ENCODE data around the gene SNX8.
"Not testable (repeated sequence)": the region's sequence is repeated elsewhere in the genome, so short reads cannot be mapped to it uniquely, and the experiment has no call there.

SNX8 gene

GRCh38 chr7:2290877-2291276, 23.4 kb downstream of the SNX8 start:
- DNase-seq (ENCODE audit: low read depth): no peak

DNA sequence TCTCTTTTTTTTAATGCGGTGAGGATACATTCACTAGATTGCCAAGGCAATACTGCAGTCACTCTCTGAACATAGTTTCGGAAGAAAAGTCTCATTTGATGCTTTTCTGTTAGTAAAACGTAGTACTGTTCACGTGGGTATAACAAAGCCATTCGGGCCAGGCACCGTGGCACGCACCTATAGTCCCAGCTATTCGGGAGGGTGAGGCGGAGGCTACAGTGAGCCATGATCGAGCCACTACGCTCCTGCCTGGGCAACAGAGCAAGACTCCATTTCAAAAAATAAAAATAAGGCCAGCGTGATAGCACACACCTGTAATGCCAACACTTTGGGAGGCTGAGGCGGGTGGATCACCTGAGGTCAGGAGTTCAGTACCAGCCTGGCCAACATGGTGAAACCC, 24.6 kb downstream of the SNX8 start:
- DNase-seq (ENCODE audit: low read depth): no peak

DNA sequence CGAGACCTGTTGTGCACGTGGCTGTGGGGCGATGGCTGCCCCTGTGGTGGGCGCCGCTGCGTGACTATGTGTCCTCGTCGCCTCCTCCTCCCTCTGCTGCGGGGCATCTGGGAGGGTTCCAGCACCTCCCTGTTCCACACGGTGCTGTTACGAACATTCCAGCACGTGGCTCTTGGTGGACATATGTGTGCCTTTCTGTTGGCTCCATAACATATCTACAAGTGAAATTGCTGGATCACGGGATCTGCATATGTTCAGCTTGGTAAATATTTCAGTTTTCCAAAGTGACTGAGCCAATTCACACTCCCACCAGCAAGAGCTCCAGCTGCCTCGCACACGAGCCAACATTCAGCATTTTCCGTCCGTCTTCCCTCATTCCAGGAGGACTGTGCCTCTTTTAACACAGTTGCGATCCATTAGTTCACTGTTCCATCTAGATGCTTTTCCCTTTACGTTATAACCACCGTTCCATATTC, 25.1 kb downstream of the SNX8 start:
- DNase-seq (ENCODE audit: low read depth): no peak

- DNase-seq (ENCODE audit: low read depth): no peak
Observed at GRCh38 chr7:2288503-2288902, 25.7 kb downstream of the SNX8 start.

DNA sequence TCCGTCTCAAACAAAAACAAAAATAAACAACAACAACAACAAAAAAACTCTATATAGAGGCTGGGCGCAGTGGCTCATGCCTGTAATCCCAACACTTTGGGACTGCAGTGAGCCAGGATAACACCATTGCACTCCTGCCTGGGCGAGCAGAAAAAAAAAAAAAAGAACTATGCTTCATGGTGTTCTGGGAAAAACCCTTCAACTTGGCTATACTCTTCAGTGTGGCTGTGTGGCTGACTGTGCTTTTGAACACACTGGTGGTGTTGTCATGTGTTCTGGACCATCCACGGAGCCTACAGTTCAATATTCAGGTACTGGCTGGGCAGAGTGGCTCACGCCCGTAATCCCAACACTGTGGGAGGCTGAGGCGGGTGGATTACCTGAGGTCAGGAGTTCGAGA, 26.5 kb downstream of the SNX8 start:
- DNase-seq (ENCODE audit: low read depth): no peak

DNA sequence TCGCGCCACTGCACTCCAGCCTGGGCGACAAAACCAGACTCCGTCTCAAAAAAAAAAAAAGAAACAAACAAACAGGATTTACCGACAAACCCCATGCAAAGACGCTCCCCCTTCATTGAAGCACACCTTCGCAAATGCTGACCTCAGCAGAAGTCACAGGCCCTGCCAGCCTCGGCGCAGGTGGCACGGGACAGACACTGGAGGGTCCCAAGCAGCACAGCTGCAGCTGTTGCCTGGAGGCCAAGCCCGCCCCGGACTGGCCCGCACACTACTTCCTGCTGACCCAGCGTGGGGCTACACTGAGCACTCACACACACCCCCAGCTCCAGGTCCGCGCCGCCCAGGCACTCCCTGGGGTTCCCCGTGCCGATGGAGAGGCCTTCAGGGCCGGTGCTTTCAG, 31.2 kb downstream of the SNX8 start:
- DNase-seq (ENCODE audit: low read depth): no peak

GRCh38 chr7:2282185-2282751, 32.0 kb downstream of the SNX8 start:
- DNase-seq (ENCODE audit: low read depth): no peak

DNA sequence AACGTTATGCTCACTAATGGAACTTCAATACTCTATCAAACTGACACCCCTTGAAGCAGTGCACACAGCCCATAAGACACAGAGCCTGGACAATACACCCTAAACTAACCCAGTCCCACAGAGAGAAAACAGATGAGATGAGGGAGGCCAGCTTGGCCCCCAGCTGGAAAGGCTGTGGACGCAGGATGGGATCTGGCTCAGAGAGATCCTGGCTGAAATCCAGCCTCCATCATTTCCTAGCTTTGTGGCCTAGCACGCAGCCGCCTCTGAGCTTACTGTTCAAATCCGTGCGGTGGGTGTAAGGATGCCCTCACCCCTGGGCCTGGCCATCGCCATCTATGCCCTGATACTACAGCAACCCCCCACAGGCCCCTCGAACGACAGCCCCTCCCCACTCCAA, 32.7 kb downstream of the SNX8 start:
- no peak for DNase-seq (ENCODE audit: low read depth)

DNA sequence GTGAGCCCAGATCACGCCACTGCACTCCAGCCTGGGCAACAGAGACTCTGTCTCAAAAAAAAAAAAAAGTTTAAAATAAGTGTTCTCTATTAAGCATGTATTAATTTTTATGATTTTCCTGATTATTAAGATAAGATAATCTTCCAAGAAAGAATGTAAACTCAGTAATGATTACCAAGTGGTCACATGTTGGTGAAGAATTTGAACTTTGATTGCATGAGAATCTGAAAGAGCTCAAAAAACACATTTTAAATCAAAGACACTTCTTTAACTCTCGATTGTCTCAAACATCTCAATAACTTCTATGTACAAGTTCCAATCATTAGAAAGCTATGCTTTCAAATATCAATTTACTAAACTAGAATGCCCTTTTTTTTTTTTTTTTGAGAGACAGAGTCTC, 33.8 kb downstream of the SNX8 start:
- no peak for DNase-seq (ENCODE audit: low read depth)

GRCh38 chr7:2279896-2280295, 34.3 kb downstream of the SNX8 start:
- no peak for DNase-seq (ENCODE audit: low read depth)

- DNase-seq (ENCODE audit: low read depth): no peak
Observed at GRCh38 chr7:2278026-2278425, 36.2 kb downstream of the SNX8 start.

- no peak for DNase-seq (ENCODE audit: low read depth)
Observed at GRCh38 chr7:2276107-2276506, 38.1 kb downstream of the SNX8 start.

DNA sequence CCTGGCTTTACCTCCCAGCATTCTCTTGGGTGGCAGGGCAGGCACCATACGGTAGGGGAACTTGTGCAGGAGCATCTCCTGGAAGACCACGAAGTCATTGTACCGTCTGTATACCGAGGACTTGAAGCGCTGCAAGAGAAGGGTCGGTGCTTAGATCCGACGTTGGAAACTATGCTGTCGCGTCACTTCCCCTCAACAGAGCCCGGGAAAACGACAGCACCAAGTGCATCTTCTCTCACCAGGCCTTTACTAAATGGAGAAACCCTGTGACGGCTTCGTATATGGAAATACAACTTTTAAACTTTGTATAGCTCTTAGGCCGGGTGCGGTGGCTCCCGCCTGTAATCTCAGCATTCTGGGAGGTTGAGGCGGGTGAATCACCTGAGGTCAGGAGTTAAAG, 39.1 kb downstream of the SNX8 start:
- no peak for DNase-seq (ENCODE audit: low read depth)

DNA sequence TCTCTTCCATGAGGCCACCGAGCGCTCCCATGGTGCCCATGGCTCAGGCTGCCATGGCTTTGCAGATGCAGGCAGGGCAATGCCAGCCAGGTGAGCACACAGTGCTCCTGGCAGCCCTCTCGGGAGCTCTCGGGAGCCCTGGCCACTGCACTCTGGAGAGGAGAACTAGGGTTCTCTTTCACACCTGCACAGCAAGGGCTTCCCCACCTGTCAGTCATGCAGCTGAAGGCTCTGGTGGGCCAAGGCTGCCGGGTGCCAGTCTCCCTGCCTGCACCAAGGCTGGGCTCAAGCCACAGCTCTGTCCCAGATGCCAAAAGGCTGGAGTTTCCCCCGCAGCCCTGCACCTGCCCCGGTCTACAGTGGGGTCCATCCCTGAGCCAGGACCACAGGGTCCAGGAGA, 39.6 kb downstream of the SNX8 start:
- no peak for DNase-seq (ENCODE audit: low read depth)

- no peak for DNase-seq (ENCODE audit: low read depth)
Observed at GRCh38 chr7:2273866-2274265, 40.4 kb downstream of the SNX8 start.

DNA sequence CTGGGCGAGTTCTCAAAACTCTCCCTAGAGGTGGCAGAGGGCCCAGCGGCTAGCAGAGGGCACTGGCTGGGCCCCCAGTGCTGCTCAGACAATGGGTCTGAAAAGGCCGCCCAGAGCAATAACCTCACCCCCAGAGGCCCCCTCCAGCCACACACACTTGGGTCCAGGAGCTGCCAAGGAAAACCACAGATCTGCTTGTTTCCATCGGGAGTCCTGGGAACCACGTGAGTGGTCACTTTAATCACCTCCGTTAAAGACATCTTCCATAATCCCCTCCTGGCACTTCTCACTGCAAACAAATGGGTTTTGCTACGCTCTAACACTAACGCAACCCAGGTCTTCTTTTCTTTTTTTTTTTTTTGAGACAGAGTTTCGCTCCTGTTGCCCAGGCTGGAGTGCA, 42.2 kb downstream of the SNX8 start:
- no peak for DNase-seq (ENCODE audit: low read depth)

- DNase-seq (ENCODE audit: low read depth): no peak
Observed at GRCh38 chr7:2271273-2272026, 42.8 kb downstream of the SNX8 start.

DNA sequence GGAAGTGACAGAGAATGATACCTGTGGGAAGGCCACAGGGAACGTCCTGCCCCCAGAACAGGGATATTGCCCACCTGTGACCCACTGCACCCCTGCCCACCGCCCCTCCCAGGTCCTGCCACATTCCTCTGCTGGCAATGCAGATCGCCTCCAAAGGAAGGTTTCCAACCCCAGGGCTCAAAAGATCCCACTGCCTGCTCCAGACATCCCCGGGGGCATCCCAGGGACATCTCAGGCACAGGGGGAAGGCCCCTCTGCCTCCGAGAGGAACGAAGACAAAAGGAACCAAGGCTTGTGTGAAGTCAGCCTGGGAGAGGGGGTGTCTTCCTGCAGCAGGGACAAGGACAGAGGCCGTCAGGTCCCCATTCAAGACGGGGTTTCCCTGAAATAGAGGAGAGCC, 43.7 kb downstream of the SNX8 start:
- no peak for DNase-seq (ENCODE audit: low read depth)

DNA sequence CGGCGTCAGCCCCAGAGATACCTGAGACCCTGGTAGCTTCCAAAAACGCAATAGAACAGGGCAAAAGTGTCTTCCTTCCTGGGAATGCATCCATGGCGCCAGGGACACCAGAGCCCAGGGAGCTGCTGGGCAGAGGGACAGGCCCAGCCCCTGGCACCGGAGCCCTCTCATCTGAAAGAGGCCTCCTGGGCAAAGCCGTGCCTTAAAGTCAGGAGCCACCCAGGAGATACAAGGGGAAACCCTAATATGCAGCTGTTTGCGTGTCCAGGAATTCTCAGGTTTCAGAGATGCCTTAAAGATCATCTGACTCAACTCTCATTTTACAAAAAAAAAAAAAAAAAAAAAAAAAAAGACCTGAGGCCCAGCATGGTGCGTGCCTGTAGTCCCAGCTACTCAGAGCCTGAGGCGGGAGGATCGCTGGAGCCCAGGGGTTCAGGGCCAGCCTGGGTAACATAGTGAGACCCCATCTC, 44.2 kb downstream of the SNX8 start:
- no peak for DNase-seq (ENCODE audit: low read depth)

DNA sequence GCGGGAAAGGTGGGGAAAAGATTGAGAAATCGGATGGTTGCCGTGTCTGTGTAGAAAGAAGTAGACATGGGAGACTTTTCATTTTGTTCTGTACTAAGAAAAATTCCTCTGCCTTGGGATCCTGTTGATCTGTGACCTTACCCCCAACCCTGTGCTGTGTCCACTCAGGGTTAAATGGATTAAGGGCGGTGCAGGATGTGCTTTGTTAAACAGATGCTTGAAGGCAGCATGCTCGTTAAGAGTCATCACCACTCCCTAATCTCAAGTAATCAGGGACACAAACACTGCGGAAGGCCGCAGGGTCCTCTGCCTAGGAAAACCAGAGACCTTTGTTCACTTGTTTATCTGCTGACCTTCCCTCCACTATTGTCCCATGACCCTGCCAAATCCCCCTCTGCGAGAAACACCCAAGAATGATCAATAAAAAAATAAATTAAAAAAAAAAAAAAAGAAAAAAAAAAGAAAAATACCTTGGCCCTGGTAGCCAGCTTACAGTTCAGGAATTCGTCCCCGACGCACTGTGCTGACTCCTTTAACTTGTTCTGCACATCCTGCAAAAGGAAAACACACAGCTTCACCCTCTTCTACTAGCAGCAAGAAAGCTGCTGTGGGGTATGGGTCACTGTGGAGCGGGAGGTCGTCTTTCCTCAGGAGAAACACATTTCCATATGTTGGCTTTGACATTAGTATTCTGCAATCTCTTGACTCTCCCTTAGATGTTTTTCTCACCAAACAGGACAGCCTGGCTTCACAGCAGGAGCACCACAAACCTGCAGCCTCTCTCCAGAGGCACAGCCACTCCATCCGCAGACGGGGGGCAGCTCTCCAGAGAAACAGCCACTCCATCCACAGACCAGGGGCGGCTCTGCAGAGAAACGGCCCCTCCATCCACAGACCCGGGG, 44.9 kb downstream of the SNX8 start:
- not testable (repeated sequence) for DNase-seq (ENCODE audit: low read depth)

DNA sequence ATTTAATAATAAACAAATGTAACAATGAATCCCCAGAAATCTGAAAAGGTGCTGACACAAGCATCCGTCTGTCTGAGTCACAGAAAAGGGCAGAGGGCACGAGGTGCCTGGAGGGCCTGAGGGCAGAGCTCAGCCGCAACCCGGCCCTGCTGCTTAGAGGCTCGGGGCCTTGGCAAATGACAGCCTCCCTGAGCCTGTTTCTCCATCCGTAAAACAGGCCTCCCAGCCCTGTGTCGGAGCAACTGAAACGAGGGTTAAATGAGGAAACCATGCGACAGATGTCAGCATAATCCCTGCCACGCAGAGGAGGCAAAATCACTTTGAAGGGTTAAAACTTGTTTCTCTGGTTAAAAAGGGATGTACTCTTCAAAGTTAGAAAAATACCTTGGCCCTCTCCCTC, 47.3 kb downstream of the SNX8 start:
- DNase-seq (ENCODE audit: low read depth): no peak

DNA sequence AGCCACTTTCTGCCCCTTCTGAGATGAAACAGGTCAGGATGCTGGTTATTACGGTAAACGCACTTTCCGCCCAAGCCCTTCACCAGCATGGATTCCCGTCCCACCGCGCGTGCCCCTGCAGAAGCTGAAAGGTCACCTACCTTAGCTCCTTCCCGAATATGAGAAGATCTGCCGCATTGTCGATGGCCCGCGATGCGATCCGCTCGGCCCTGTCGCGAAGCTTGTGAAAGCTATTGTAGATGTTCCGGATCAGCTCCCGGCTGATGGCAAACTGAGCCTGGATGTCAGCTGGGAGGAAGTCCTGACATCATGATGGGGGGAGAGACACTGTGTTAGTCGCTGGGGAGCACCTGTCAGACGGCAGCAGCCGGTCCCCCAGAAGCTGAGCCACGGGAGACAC, 50.1 kb downstream of the SNX8 start:
- no peak for DNase-seq (ENCODE audit: low read depth)

DNA sequence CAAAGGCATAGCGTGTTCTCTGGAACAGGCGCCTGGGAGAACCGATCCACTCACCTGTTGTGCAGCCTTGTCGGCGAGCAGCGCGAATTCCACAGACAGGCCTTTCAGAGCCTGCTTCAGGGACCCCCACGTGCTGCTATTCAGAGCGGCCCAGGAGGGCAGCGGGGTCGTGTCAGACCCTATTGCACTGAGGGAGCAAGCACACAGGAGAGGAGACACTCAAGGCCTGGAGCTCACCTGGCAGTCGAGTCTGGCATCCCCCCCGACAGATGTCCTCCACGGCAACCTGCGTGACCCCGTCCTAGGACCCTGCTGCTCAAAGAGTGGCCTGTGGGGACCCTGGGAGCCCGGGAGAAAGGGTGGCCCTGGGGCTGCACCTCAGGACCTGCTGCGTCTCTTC, 51.1 kb downstream of the SNX8 start:
- DNase-seq (ENCODE audit: low read depth): no peak
